SK-N-MC (cell line): Measurements from ENCODE around the gene PKM.

Experiments
- EZH2 ChIP-seq: fragments of 200-600 bp; sonication (generic); IDR thresholded peaks from one replicate; pipeline ENCODE4 v1.6.1; 2017; ENCODE audit warnings: antibody characterized with exemption
- POLR2AphosphoS5 ChIP-seq: IDR thresholded peaks from 2 replicates; pipeline ENCODE4 v1.6.1; 2012; ENCODE audit warnings: mild to moderate bottlenecking, low read depth, low read length, borderline replicate concordance

- no peak for TF ChIP-seq POLR2AphosphoS5
- TF ChIP-seq EZH2, result no peak
Measured at GRCh38 chr15:72269739-72270138, 38.7 kb upstream of the PKM start.
